Activated T-cell treated with anti-CD3 and anti-CD28 coated beads, Interleukin-2, amount 50 U/mL, for 48 hours (primary cell): ENCODE results near the gene MORF4L1.
A peak's percentile ranks its signal among the peaks of the same experiment; 100 is the strongest.
"Not testable (repeated sequence)": the region's sequence is repeated elsewhere in the genome, so short reads cannot be mapped to it uniquely, and the experiment has no call there.

Source experiments
- DNase-seq, 2 experiments: peaks; one replicate each; pipeline ENCODE4 v3.0.0-alpha.2; 2020

MORF4L1 gene

DNA sequence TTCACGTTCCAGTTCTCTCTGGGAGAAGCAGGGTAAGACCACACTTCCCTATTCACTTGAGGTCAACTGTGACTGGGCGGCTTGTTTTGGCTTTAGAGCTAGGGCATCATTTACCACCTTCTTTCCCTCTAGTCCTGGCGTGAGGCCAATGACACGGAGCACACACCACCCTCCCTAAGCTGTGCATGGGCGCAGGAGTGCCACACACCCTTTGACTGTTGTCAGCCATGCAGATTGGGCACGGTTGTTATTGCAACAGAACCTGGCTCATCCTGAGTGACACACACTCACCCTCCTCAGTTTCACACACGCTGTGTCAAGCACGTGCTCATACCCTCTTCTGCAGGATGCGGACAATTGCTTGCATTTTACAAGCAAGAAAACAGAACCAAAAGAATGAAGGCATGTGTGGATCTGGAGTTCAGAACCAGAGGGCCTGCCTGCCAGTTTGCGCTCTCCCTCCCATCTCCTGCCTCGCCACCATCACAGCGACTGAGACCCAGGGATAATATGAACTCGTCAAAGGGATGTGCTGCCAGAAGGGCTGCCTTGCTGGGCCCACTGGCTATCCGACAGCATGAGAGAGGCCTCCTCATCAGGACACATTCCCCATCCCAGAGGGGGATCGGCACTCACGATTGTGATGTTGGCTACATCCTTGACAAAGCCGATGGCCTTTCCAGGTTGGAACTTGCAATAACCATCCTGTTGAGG lies 54.5 kb downstream of the MORF4L1 start:
- no peak for DNase-seq

DNA sequence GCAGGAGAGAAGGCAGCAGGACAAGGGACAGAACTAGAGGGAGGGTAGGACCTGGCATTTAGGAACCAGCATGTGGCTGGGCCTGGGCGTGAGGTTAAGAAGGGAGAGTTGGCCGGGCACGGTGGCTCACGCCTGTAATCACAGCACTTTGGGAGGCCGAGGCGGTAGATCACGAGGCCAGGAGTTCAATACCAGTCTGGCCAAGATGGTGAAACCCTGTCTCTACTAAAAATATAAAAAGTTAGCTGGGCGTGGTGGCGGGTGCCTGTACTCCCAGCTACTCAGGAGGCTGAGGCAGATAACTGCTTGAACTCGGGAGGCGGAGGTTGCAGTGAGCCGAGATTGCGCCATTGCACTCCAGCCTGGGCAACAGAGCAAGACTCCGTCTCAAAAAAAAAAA lies 55.5 kb downstream of the MORF4L1 start:
- not testable (repeated sequence) for DNase-seq

DNA sequence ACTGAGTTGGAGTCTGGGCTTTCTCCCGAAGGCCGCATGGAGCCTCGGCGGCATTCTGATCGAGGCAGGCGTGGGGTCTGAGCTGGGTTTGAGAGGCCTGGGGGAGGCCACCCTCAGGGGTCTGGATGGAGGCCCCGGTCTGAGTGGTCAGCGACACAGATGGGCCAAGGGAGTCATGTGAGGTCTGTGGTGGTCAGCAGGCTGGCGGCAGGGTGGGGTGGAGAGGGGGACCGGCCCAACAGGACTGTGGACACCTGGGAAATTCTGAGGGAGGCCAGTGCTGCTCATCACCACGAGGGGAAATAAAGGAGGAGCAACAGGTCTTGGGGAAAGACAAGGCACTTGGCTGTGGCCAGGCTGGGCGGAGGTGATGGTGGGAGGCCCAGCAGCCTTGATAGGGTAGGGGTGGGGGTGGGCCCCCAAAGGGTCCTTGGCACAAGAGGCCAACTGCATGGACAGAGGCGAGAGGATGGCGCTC lies 56.0 kb downstream of the MORF4L1 start:
- DNase-seq, result no peak

DNA sequence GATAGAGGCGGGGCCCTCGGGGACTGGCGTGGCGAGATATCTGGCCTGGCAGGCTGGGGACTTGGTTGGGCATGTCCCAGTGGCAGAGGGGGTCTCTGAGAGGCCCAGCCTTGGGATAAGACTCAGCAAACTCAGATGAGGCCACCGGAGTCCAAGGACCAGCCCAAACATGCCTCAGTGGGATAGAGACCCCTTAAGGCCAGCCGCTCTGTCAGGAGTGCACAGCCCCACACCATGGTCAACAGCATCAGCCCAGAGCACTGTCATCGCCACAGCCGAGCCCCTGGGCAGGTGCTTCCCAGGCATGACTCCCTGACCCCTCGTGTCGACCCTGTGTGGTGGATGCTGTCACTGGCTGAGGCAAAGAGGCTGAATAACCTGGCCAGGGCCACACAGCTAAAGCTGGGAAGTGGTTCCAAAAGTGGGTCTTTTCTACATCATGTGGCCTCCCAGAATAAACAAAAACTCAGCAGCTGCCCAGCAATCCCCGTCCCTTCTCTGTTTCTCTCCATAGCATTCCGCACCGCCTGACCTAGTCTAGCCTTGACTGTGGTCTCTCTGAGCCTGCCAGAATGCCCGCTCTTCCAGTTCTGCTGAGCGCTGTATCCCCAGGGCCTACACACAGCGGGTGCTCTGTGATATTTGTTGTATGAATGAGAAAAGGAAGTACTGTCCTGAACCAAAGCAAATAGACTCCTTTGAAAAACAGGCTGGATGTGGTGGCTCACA lies 57.0 kb downstream of the MORF4L1 start:
- DNase-seq, result no peak

DNA sequence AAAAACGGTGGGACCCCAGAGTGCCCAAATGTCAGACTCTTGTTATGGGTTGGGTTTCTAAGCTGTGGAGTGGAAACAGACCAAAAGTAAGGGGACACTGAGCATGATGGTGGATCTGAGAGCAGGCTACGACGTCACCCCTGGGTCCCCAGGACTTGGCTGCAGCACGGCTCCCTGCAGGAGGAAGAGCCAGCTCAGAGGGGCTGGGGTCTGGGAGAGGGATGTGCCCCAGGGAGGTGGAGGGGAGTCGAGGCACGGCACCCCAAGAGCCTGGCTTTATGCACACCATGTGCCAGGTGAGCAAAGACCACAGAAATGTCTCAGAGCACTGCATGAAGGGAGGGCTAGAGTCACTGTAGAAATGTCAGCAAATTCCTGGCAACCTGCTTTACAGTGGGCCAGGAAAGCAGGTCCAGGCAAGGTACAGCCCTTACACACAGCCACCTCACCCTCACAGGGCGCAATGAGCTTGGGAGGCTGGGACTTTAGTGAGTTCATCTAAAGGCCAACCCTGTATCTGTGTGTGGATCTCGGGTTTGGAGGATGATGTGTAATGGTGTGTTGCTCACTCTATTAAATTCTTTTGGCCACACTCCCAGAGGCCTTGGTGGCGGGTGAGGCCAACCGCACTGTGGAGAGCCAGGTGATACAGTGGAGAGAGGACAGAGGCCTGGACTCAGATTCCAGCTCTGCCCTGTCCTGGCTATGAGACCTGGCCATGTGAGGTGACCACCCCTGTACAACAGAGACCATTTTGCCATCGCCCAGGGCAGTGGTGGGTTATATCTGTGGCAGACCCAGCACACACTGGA lies 58.1 kb downstream of the MORF4L1 start:
- DNase-seq, result no peak

DNA sequence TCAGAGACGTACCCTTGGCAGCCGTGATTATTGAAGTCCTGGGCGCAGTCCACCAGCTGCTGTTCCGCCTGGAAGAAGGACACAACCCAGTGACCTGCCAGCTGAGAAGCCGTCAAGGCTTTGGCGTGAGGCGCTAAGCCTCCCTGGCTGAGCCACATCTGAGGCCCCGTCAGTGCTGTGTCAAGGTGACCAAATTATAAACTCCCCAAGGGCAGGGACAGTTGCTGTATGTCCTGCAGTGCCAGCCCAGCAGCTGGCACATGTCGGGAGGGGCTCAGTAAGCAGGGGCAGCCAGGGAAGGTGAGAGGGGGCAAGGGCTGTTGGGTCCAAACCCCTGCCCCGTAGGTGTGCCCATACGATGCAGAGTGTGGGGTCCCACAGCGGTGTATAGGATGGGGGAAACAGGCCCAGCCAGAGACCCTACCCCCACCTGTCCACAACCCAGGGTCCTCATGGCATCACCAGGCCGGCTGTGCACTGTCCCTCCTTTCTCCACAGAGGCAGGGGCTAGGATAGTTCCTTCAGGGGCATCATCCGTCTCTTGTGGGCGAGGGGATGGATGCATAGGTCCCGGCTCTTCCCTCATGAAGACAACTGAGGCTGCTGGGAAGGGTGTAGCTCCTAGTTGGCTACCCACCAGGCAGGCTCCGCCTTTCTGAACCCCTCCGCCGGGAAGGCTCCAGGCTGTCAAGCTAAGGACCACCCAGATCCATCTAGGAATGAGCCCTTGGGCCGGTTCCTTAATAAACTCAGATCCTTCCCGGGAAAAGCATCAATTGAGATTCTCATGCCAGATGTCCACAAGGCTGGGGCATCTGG lies 59.0 kb downstream of the MORF4L1 start:
- DNase-seq, result no peak

DNA sequence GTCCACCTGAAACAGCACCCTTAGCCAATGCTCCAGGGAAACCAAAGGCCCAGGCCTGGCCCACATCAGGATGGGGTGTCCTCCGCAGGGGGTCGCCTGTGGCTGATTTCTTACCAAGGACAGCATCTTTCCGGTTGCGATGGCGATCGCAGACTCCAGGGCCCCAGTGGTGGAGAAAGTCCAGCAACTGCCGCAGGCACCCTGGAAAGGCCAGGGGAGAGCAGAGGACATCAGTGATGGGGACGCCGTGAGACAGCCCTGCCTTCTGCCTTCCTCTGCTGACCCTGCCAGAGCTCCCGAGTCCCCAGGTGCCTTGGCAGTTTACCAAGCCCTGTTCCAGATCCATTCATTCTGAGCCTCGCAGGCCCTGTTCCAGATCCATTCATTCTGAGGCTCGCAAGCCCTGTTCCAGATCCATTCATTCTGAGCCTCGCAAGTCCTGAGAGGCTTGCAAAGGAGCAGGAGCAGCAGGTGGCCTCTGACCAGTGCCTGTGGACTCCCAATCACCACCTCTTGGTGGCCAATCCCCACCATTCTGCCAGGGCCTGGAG lies 59.6 kb downstream of the MORF4L1 start:
- no peak for DNase-seq

DNA sequence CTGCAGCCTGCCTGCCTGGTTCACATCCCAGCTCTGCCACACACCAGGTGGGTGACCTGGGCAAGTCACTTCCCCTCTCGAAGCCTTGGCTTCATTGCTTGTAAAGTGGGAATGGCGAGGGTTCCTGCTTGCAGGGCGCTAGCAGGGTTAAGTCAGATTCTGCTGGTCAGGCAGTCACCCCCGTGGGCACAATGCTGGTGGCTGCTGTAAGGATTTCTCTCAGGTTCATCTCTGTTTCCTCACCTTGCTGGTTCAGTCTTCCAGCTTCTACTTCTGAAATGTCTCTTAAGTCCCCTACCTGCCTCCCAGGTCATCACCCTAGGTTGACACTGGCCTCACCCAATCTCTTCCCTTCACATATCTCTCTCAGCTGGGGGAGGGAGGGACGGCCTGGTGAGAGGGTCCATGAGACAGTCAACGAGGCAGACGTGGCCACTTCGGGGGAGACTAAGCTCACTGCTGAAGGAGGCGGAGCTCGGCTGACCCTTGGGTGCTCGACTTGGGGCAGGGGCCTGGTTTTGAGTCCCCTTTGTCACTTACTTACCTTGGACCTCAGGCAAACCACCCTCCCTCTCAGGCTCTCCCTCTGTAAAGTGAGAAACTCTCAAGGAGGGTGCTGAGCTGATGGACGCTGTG lies 60.6 kb downstream of the MORF4L1 start:
- DNase-seq, result no peak

DNA sequence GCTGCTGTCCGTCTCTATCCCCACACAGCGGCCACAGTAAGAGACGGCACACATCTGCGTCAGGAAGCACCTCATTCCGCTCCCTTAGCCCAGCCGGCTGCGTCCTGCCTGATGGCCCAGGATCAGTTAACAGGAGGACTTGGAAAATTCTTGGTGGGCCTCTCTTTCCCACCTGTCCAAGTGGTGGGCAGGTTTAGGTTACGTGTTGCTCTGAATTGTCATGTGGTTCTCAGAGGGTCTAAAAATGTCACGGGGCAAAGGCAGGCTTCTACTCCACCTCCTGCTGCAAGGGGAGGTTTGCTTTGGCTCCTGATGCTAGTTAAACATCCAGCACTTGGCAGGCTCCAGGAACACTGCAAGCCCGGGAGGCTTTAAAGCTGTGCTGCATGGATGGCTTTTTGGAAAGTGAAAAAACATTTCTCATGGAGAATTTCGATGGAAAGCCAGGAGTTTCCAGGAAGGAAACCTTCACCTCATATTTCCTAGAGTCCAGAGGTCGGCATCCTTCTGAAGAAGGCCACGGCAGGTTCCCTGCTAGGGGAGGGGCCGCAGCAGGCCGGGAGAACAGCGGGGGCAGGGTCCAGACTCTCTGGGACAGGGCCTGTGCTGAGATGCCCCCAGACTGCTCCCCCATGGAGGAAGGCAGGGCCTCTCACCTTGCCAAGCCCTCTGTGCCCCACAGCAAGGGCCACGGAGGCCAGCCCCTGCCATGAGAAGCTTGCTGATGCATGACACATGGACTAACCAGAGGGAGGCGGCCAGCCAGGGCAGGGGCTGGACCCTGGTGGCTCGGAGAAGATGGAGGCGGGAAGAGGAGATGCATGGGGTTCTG lies 61.3 kb downstream of the MORF4L1 start:
- DNase-seq, result no peak

DNA sequence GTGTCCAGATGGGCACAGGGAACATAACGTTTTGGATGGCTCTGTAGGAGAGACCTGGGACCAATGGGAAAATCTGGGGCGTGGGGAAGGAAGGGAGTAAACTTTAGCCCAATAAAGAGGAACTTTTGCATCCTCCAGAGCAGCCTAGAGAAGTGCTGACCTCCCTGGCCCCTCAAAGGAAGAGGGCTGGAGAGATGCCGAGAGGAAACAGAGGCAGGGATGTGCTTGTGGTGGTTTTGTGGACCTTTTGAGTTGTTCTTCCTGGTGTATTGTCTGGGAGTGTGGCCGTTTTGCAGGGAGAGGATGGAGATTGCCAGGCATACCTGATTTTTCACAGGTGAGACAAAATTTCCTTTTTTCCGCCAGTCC lies 61.9 kb downstream of the MORF4L1 start:
- DNase-seq, result no peak

DNA sequence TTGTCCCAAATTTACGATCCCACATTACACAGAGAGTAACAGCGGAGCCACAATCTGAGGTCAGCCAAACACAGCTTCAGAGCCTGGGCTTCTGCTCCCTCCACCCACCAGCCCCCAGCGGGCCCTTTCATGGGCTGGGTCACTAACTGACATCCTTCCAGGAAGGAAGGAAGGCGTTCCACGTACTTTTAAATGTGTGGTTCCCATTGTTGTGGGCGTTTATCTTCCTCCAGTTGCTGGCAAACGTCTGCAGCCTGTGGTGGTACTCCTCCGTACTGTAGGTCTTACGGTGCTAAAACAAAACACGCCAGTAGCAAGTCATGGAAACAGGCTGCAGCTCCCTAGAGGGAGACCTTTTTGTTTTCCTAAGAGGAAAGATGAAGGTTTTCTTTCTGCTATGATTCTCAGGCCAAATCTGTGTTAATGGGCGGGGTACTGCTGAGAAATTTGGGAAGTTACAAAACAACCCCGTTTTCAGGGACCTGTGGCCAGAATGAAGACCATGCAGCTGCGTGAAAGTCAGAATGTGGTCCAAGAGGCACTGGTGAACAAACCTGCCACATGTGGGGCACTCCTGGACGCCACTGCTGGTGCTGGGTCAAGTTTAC lies 64.5 kb downstream of the MORF4L1 start:
- peak; percentile 32 to 40 for DNase-seq

DNA sequence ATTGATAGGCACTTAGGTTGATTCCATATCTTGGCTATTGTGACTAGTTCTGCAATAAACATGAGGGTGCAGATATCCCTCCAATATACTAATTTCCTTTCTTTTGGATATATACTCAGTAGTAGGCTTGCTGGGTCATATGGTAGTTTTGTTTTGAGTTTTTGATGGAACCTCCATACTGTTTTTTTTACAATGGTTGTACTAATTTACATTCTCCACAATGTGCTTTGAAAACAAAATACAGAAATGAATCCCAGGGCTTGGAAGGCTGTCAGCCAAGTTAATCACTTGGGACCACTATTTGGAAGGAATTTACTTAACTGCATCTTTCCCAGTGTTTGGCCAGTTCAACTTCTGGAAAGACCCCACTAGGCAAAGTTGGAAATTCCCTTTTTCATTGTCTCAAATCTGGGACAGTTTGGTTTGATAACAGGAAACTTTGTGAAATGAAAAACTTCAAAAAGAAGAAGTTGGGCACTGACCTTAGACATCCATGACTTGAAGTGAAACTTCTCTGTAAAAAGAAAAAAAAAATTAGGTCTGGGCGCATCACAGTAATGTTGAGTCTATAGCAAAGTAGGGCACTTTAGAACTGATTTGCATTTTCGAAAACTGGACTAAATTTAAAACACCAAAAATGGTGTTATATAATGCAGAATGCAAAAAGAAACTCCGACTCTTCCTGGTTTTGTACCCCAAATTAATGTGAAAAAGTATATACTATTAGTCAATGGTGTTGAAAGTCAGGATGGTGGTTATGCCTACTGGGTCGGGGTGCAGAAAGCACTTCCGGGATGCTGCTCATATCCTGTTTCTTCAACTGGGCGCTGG lies 66.2 kb downstream of the MORF4L1 start:
- DNase-seq, result no peak

DNA sequence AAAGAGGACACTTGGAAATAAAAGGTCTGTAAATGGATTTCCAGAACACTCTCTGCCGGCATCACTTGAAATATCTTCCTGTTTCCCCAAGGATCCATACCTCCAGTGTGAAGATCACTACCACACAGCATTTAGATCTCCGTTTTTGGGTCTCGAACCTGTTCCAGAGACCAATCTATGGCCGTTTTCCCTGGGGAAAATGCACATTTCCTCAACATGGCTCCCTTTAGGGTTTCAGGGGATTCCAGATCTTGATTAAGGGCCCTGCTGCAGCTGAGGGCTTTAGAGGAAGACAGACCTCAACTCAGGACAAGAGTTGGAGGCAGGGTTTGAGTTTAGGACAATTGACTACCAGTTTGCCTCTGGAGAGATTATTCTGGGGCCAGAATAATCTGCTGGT lies 70.1 kb downstream of the MORF4L1 start:
- DNase-seq, result no peak

DNA sequence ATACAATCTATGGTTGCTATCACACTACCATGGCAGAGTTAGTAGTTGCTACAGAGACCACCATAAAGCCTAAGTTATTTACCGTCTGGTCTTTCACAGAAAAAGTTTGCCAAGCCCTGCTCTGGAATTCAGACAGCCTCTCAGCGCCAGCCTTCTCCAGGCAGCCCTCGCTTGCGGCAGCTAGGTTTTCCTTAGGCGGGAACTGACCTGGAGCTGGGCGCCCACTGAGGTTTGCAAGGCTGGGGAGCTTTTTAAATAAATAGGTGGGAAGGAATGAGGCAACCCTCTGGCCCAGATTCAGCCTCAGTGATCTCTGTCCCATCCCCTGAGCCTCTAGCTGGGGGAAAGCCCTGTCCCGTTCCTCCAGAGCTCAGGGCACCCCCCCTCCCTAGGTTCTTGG lies 71.0 kb downstream of the MORF4L1 start:
- no peak for DNase-seq

DNA sequence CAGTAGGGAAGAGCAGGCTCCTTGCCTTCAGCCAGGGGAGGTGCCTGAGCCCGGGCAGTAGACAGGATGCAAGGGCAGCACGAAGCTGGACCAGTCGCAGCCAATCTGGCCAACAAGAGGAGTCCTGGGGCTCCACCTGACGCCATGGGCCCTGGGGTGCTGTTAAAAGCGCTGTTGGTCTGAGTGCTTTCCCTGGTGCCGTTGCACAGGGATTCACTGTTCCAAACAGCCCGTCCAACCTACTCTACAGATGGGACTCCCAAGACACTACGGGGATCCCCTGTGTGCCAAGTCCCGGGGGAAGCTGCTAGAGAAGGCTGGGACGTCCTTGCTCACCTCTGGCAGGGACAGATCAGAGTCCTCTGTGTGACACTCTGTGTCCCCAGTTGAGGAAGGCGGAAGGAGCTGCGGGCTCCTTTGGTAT lies 71.5 kb downstream of the MORF4L1 start:
- DNase-seq, result no peak

DNA sequence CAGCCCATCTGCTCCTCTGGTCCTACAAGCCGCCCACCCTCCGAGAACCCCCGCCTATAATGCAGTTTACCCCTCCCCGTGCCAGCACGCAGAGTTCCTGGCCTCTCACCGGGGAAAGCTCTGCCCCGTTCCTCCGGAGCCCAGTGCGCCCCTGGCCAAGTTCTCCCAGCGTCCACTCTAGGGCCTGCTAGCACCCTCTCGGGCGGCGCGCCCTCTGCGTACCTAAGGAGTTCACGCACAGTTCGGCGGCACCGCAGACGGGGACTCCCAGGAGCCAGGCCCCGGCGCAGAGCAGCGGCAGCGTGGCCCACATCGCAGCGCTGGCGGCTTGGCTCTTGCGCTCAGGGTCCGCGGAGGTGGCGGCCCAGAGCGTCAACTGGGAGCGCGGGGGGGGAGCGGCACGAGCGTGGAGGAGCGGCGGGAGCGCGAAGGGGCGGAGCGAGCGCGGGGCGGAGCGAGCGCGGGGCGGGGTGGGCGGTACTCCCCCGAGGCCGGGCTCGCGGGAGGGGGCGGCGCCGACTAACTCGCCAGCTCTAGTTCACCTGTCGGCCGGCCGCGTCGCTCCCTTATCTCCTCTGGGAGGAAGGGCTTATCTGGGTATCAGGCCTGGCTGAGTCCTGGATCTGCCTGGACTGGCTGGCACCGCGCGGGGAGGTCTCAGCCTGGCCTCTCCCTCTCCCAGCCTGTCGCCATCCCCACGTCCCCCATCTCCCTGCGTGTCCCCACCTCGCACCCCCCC lies 72.1 kb downstream of the MORF4L1 start, which contains the start of gene CTSH:
TSS of gene CTSH (minus strand) at position 378 of the 739 bp plus-strand sequence. CDS start at position 313, 65 bp downstream.
- DNase-seq, result peak; percentile 70 to 79

DNA sequence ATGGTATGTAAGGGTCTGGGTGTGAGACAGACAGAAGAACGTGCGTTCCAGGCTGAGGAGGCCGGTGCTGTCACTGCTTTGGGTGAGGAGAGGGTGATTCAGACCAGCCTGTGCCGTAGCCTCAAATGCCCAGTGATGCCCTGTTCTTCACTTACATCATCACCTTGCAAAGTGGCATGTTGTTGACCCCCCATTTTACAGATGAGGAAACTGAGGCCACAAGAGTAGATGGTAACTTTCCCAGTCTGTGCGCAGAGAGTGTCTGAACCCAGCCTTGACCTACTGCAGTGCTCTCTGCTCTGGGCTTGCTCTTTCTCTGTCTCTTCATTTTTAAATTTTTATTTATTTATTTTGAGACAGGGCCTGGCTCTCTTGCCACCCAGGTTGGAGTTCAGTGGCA lies 73.8 kb downstream of the MORF4L1 start:
- DNase-seq, result no peak

DNA sequence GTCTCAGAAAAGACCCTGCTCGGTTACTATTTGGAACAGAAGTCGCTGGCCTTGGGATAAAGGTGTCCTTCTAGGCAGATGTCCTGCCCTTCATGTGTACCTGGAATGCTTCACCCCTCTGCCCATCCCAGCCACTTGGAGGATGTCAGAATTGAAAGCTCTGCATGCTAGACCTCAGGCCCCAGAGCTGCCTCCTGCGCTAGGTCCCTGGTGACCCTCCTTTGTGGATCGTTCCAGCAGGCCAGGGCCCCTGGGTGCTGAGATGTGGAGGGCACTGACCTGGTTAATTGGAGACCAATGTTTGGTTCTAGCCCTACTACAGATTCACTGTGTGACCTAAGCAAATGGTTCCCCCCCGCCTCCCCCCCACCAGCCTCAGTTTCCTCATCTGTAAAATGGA lies 74.8 kb downstream of the MORF4L1 start:
- DNase-seq, result no peak
